Measurements from ENCODE around the gene EOMES. TPM values are rescaled to one million over a fixed set of nuclear protein-coding genes. Genes with fewer than 3 reads are reported as not detected.

EOMES gene
- total and polyA plus RNA-seq, 2 of the 4 experiments (the other 2 are of a cell fraction) = not detected

- H4K91ac ChIP-seq (ENCODE audit: insufficient read depth, low read depth, low read length) = no peak overlapping the region
- H3K4me1 ChIP-seq (ENCODE audit: control insufficient read depth, insufficient read depth, low read length) = peaks cover 12% of the 10 kb centered on the region
- H3K36me3 ChIP-seq (ENCODE audit: control insufficient read depth, insufficient read depth, low read length) = no peaks in the 10 kb centered on the region
- intact Hi-C loops (cut with micrococcal nuclease) = no loop called here
- H3K9me1 ChIP-seq (ENCODE audit: insufficient read depth, low read length) = peaks cover 7% of the 10 kb centered on the region
- no peak overlapping the region for H4K5ac ChIP-seq (ENCODE audit: low read depth, low read length)
- H2AK9ac ChIP-seq (replicated peaks; ENCODE audit: low read depth, low read length, poor library complexity) = no peak overlapping the region
- H2BK20ac ChIP-seq (ENCODE audit: low read depth, low read length) = no peak overlapping the region
- no peak for ATAC-seq (ENCODE audit: low read depth)
- H3K56ac ChIP-seq (ENCODE audit: extremely low read depth, insufficient read depth, low read length) = no peak overlapping the region
- dilution Hi-C loops (cut with HindIII; ENCODE audit: low sequenced_read_pairs, unreplicated experiment) = no loop called here
- no peak for DNase-seq
- peak overlapping the region; percentile 87; the same call in 1 of the 2 replicates for H2BK120ac ChIP-seq (ENCODE audit: low read depth, low read length)
- H3K9ac ChIP-seq (ENCODE audit: low read depth, low read length) = no peak overlapping the region
- no peaks in the 10 kb centered on the region for H3K27me3 ChIP-seq (ENCODE audit: control insufficient read depth, insufficient read depth, low read length)
- H3K27ac ChIP-seq (ENCODE audit: insufficient read depth, low read length) = peak overlapping the region; percentile 53; the same call in 1 of the 2 replicates
- peaks cover 0 to 5% of the 10 kb centered on the region in 2 experiments; a peak in 1 of 4 replicates for H3K79me1 ChIP-seq (ENCODE audit: low read depth in 1 of 2, low read length in 2 of 2)
- no peak overlapping the region for H3K4ac ChIP-seq (ENCODE audit: low read depth, low read length)
- in situ Hi-C loops (cut with MboI; ENCODE audit: low sequenced_read_pairs) = loop anchor here (10.0 kb wide), 1 partner anchor 193 kb away; the partner anchor contains the start of gene SLC4A7
- H4K8ac ChIP-seq (ENCODE audit: low read depth in 2 of 2, low read length in 2 of 2) = peak overlapping the region in 1 of 2 experiments; percentile 3; a peak in 1 of 4 replicates
- no peak overlapping the region for H2AFZ ChIP-seq (replicated peaks; ENCODE audit: low read length, poor library complexity)
- ChIA-PET CTCF (interaction anchor here (1.0 kb wide), 1 partner anchor 156 kb away, joined by 6 read pairs; no protein-coding TSS in a partner anchor), POLR2A (ENCODE audit: unreplicated experiment) (no interaction called here)
- no TSS peak for BruUV-seq (replicated peaks)
- H3K9me3 ChIP-seq (ENCODE audit: control insufficient read depth, insufficient read depth, low read length) = no peaks in the 10 kb centered on the region
- H2BK5ac ChIP-seq (ENCODE audit: low read depth, low read length, poor library complexity, severe bottlenecking) = peak overlapping the region; percentile 13
- H3K18ac ChIP-seq (ENCODE audit: low read depth, low read length) = no peak overlapping the region; the same call in 1 of the 2 replicates
- H3K4me3 ChIP-seq (ENCODE audit: insufficient read depth, low read depth, low read length) = no peak overlapping the region
- no peak overlapping the region for H3K14ac ChIP-seq (replicated peaks; ENCODE audit: low read depth, low read length)
- H4K20me1 ChIP-seq (ENCODE audit: insufficient read depth, low read length) = no peaks in the 10 kb centered on the region
- H2BK15ac ChIP-seq (ENCODE audit: low read depth, low read length) = peak overlapping the region; percentile 17; the same call in 2 of the 3 replicates
- no peak overlapping the region for H3K4me2 ChIP-seq (ENCODE audit: low read depth, low read length)
- H3K23ac ChIP-seq (ENCODE audit: low read depth, low read length) = no peak overlapping the region
- no peak for TF ChIP-seq USF2 (IDR thresholded peaks at IDR 0.05; ENCODE audit: low read depth, low read length)
- no peak for TF ChIP-seq BHLHE40 (IDR thresholded peaks at IDR 0.05; ENCODE audit: low read depth, low read length)
- no peak for TF ChIP-seq NFE2L2 (IDR thresholded peaks at IDR 0.05; ENCODE audit: low read depth, low read length)
- TF ChIP-seq MXI1 (IDR thresholded peaks at IDR 0.05; ENCODE audit: borderline replicate concordance, low read depth, low read length) = no peak
- TF ChIP-seq MAZ (IDR thresholded peaks at IDR 0.05; ENCODE audit: borderline replicate concordance, low read depth, low read length) = no peak
- no peak for TF ChIP-seq SMC3 (IDR thresholded peaks at IDR 0.05; ENCODE audit: low read depth, low read length)
- TF ChIP-seq RFX5 (IDR thresholded peaks at IDR 0.05; ENCODE audit: low read depth, low read length) = no peak
- no peak for TF ChIP-seq POLR2A (IDR thresholded peaks at IDR 0.05; ENCODE audit: low read depth, low read length)
- TF ChIP-seq RAD21 (IDR thresholded peaks at IDR 0.05; ENCODE audit: low read length) = no peak
- no peak for TF ChIP-seq ELK1 (IDR thresholded peaks at IDR 0.05; ENCODE audit: borderline replicate concordance, low read depth, low read length)
- TF ChIP-seq CHD1 (IDR thresholded peaks at IDR 0.05; ENCODE audit: low read depth, low read length) = no peak
- TF ChIP-seq RCOR1 (IDR thresholded peaks at IDR 0.05; ENCODE audit: insufficient replicate concordance, low read length) = no peak
- H2AK5ac ChIP-seq (ENCODE audit: low read depth, low read length) = no peak overlapping the region
Observed at GRCh38 chr3:27678234-27678633, 43.9 kb downstream of the EOMES start.
